ENCODE results near the gene CCDC80. TPM values are rescaled to one million over a fixed set of nuclear protein-coding genes. Genes with fewer than 3 reads are reported as not detected.

CCDC80 gene
- total RNA-seq, 5 donors from 2014 or later (not counting 1 experiment from before 2014, with no cell fraction given), result 0.55 to 0.66 (median 0.56) TPM; not detected in 2

DNA sequence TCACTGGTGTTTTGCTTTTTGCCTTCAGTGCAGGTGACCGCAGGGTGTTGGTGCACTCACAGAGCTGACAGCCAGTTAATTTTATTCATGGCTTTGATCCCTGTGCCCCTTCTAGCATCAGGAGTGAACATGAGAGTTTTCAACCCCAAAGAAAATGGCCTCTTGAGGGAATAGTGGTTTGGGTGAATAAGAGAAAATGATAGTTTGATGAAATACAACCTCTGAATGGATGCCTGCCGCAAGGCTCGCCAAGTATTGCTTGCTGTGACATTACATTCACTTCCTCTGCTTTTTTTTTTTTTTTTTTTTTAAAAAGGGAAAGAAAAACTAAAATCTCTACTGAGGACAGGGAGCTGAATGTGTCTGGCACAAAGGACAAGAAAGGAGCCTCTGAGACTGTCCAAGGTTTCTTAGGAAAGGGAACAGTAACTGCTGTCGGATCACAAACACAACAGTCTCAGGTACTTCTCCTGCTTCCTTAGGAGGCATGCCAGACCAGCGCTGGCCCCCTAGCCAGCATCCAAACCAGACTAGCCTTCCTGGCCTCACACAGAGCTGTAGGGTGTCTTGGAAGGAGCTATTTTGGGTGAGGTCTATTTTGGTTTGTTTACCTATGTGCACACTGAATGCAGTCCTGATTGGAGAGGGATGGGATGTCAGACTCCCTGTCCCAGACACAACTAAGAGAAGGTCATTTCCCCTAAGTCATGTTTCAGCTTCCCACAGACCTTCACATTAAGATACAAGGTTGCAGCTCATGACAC, 29.0 kb downstream of the CCDC80 start:
- no peaks in the 10 kb centered on the region for H3K9me3 ChIP-seq
- no peak overlapping the region for H3K27ac Mint-ChIP-seq
- H3K4me3 Mint-ChIP-seq, result no peak overlapping the region
- H3K36me3 ChIP-seq (ENCODE audit: control insufficient read depth in 2 of 2, extremely low read depth in 1 of 2, insufficient read depth in 1 of 2, low read length in 1 of 2), result no peaks in the 10 kb centered on the region
- H3K4me1 ChIP-seq (ENCODE audit: control insufficient read depth in 1 of 2, extremely low read depth in 1 of 2, insufficient read depth in 2 of 2, low read length in 2 of 2), result no peaks in the 10 kb centered on the region
- DNase-seq (no peak), ATAC-seq (replicated peaks in 1 of 4) (no peak)
- no peak overlapping the region for H3K27ac ChIP-seq (ENCODE audit: low read length)
- H3K27me3 Mint-ChIP-seq, result peaks cover 5 to 8% of the 10 kb centered on the region in 2 donors
- CTCF ChIA-PET, result no interaction called here
- no peaks in the 10 kb centered on the region for H3K36me3 Mint-ChIP-seq
- H3K27me3 ChIP-seq (replicated peaks in 1 of 2; ENCODE audit: control insufficient read depth in 2 of 2, extremely low read depth in 1 of 2, insufficient read depth in 2 of 2, low read length in 1 of 2), result no peaks in the 10 kb centered on the region
- no peaks in the 10 kb centered on the region for H3K4me1 Mint-ChIP-seq
- POLR2A ChIA-PET, result interaction anchor here in 1 of 2 donors (0.6 kb wide), 1 partner anchor 121 kb away, joined by 4 read pairs; no protein-coding TSS in a partner anchor
- 100% methylated on average over 1 of the region's 5 CpGs for WGBS (ENCODE audit: insufficient coverage)
- no peaks in the 10 kb centered on the region for H3K9me3 Mint-ChIP-seq
- H3K4me3 ChIP-seq (ENCODE audit: control insufficient read depth in 1 of 2, extremely low read depth in 1 of 2, low read length in 1 of 2), result no peak overlapping the region

DNA sequence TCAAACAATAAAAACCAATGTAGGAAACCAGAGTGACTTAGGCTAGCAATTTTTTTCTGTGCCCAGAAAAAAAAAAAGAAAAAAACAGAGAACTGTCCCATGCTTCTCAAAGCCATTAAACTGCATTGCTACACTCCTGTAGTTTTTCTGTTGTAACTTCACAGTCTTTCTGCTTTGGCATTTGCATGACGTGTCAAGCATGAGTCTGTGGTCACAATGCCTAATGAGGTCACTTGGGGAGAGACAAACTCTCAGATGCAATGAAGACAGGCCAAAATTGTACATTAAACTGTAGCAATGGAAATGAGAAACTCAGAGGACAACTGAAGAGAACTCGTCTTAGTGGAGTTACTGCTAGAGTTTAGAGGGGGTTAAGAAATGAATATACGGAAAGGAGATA, 30.8 kb downstream of the CCDC80 start:
- no peaks in the 10 kb centered on the region for H3K36me3 Mint-ChIP-seq
- ChIA-PET CTCF (no interaction called here), POLR2A (no interaction called here)
- Histone ChIP-seq H3K27me3 (replicated peaks in 1 of 2; ENCODE audit: control insufficient read depth in 2 of 2, extremely low read depth in 1 of 2, insufficient read depth in 2 of 2, low read length in 1 of 2) (no peaks in the 10 kb centered on the region), H3K36me3 (ENCODE audit: control insufficient read depth in 2 of 2, extremely low read depth in 1 of 2, insufficient read depth in 1 of 2, low read length in 1 of 2) (no peaks in the 10 kb centered on the region), H3K9me3 (no peaks in the 10 kb centered on the region), H3K27ac (ENCODE audit: low read length) (no peak overlapping the region), H3K4me1 (ENCODE audit: control insufficient read depth in 1 of 2, extremely low read depth in 1 of 2, insufficient read depth in 2 of 2, low read length in 2 of 2) (peaks cover 0 to 2% of the 10 kb centered on the region in 2 experiments), H3K4me3 (ENCODE audit: control insufficient read depth in 1 of 2, extremely low read depth in 1 of 2, low read length in 1 of 2) (no peak overlapping the region)
- H3K27ac Mint-ChIP-seq, result no peak overlapping the region
- peaks cover 0 to 4% (median 2%) of the 10 kb centered on the region in 3 donors for H3K4me1 Mint-ChIP-seq
- WGBS (ENCODE audit: insufficient coverage), result 87% methylated on average over 3 of the region's 3 CpGs
- ATAC-seq (replicated peaks in 1 of 4), result no peak
- H3K4me3 Mint-ChIP-seq, result no peak overlapping the region
- peaks cover 5 to 8% of the 10 kb centered on the region in 2 donors for H3K27me3 Mint-ChIP-seq
- DNase-seq, result no peak
- no peaks in the 10 kb centered on the region for H3K9me3 Mint-ChIP-seq

DNA sequence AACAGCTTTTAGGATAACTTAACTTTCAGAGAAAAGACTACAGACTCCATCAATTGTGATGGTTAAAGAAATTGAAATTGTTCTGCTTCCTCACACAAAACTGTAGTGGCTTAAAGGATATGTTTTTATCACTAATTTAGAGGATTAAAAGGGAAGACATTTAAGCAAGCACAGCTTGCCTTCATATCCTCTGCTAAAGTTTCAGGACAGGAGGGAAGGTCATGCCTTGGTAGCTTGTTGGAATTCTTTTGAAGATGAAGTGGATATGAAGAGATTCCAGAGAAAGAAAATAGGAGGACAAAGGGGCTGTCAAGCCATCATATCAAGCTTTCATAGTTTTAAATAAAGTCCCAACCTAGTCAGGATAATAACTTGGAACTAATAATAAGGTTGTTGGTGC, 33.1 kb downstream of the CCDC80 start:
- Histone ChIP-seq H3K27me3 (replicated peaks in 1 of 2; ENCODE audit: control insufficient read depth in 2 of 2, extremely low read depth in 1 of 2, insufficient read depth in 2 of 2, low read length in 1 of 2) (no peaks in the 10 kb centered on the region), H3K36me3 (ENCODE audit: control insufficient read depth in 2 of 2, extremely low read depth in 1 of 2, insufficient read depth in 1 of 2, low read length in 1 of 2) (no peaks in the 10 kb centered on the region), H3K4me3 (ENCODE audit: control insufficient read depth in 1 of 2, extremely low read depth in 1 of 2, low read length in 1 of 2) (no peak overlapping the region), H3K27ac (ENCODE audit: low read length) (no peak overlapping the region), H3K4me1 (ENCODE audit: control insufficient read depth in 1 of 2, extremely low read depth in 1 of 2, insufficient read depth in 2 of 2, low read length in 2 of 2) (peaks cover 0 to 5% of the 10 kb centered on the region in 2 experiments), H3K9me3 (no peaks in the 10 kb centered on the region)
- POLR2A ChIA-PET, result no interaction called here
- Mint-ChIP-seq H3K27ac (no peak overlapping the region), H3K36me3 (no peaks in the 10 kb centered on the region), H3K4me3 (no peak overlapping the region), H3K9me3 (no peaks in the 10 kb centered on the region), H3K4me1 (peaks cover 0 to 10% (median 7%) of the 10 kb centered on the region in 3 donors), H3K27me3 (peaks cover 5 to 8% of the 10 kb centered on the region in 2 donors)
- CTCF ChIA-PET, result no interaction called here
- ATAC-seq (replicated peaks in 1 of 4), result no peak
- no peak for DNase-seq

DNA sequence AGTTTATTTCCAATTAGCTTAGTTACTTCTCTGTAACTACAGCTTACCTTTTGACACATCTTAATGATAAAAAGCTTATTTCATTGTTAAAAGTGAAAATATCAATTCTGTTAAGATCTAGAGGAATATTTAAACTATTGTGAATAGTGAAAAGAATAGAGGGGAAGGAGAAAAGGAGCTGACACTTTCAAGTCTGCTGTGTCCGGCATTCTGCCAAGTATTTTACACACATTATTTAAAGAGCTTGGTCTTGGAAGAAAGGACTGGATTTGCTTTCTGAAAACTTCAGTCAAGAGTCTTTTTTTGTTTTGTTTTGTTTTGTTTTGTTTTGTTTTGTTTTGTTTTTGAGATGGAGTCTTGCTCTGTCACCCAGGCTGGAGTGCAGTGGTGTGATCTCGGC, 34.8 kb downstream of the CCDC80 start:
- no peaks in the 10 kb centered on the region for H3K9me3 ChIP-seq
- CTCF ChIA-PET, result interaction anchor here in 1 of 2 donors (0.6 kb wide), 1 partner anchor 9 kb away, joined by 3 read pairs; no protein-coding TSS in a partner anchor
- no peaks in the 10 kb centered on the region for H3K36me3 ChIP-seq (ENCODE audit: control insufficient read depth in 2 of 2, extremely low read depth in 1 of 2, insufficient read depth in 1 of 2, low read length in 1 of 2)
- H3K36me3 Mint-ChIP-seq, result no peaks in the 10 kb centered on the region
- peaks cover 0 to 20% (median 8%) of the 10 kb centered on the region in 3 donors for H3K4me1 Mint-ChIP-seq
- WGBS (ENCODE audit: insufficient coverage), result no CpG with 5 or more reads among the region's 2 CpGs
- no peak for DNase-seq
- H3K9me3 Mint-ChIP-seq, result no peaks in the 10 kb centered on the region
- peaks cover 5 to 8% of the 10 kb centered on the region in 2 donors for H3K27me3 Mint-ChIP-seq
- H3K27ac Mint-ChIP-seq, result no peak overlapping the region
- no peak overlapping the region for H3K4me3 ChIP-seq (ENCODE audit: control insufficient read depth in 1 of 2, extremely low read depth in 1 of 2, low read length in 1 of 2)
- no peak for ATAC-seq (replicated peaks in 1 of 4)
- peaks cover 0 to 5% of the 10 kb centered on the region in 2 experiments for H3K4me1 ChIP-seq (ENCODE audit: control insufficient read depth in 1 of 2, extremely low read depth in 1 of 2, insufficient read depth in 2 of 2, low read length in 2 of 2)
- no peak overlapping the region for H3K4me3 Mint-ChIP-seq
- POLR2A ChIA-PET, result interaction anchor here in 1 of 2 donors (0.6 kb wide), 1 partner anchor 135 kb away, joined by 3 read pairs; no protein-coding TSS in a partner anchor
- H3K27ac ChIP-seq (ENCODE audit: low read length), result no peak overlapping the region
- no peaks in the 10 kb centered on the region for H3K27me3 ChIP-seq (replicated peaks in 1 of 2; ENCODE audit: control insufficient read depth in 2 of 2, extremely low read depth in 1 of 2, insufficient read depth in 2 of 2, low read length in 1 of 2)

DNA sequence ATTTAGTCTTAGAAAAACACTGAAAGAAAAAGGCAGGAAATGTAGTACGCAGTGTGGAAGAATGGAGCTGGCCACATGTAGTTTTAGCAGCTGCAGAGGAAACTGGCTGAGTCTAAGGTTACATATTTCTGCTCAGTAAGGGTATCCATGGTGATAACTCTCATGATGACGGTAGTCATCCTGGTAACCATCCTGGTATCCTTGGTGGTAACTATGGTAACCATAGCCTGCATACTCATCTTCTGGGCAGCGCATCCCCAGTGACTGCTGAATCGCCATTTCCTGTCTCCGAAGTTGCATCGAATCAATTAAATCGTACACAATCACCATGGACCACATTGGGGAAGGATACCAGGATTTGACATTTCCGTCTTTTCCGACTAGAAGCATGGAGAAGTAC, 35.7 kb downstream of the CCDC80 start:
- CTCF ChIA-PET, result interaction anchor here (0.6 to 1.0 kb wide), 3 partner anchors 10 to 43 kb away, joined by 3 read pairs; no protein-coding TSS in a partner anchor
- Histone ChIP-seq H3K27me3 (replicated peaks in 1 of 2; ENCODE audit: control insufficient read depth in 2 of 2, extremely low read depth in 1 of 2, insufficient read depth in 2 of 2, low read length in 1 of 2) (no peaks in the 10 kb centered on the region), H3K4me3 (ENCODE audit: control insufficient read depth in 1 of 2, extremely low read depth in 1 of 2, low read length in 1 of 2) (no peak overlapping the region), H3K36me3 (ENCODE audit: control insufficient read depth in 2 of 2, extremely low read depth in 1 of 2, insufficient read depth in 1 of 2, low read length in 1 of 2) (no peaks in the 10 kb centered on the region), H3K4me1 (ENCODE audit: control insufficient read depth in 1 of 2, extremely low read depth in 1 of 2, insufficient read depth in 2 of 2, low read length in 2 of 2) (peaks cover 0 to 5% of the 10 kb centered on the region in 2 experiments), H3K9me3 (no peaks in the 10 kb centered on the region), H3K27ac (ENCODE audit: low read length) (no peak overlapping the region)
- DNase-seq (no peak), ATAC-seq (replicated peaks in 1 of 4) (no peak)
- Mint-ChIP-seq H3K27ac (no peak overlapping the region), H3K27me3 (peaks cover 5 to 8% of the 10 kb centered on the region in 2 donors), H3K4me1 (peaks cover 0 to 20% (median 8%) of the 10 kb centered on the region in 3 donors), H3K36me3 (no peaks in the 10 kb centered on the region), H3K4me3 (no peak overlapping the region), H3K9me3 (no peaks in the 10 kb centered on the region)
- POLR2A ChIA-PET, result no interaction called here
- WGBS (ENCODE audit: insufficient coverage), result 75% methylated on average over 7 of the region's 9 CpGs

DNA sequence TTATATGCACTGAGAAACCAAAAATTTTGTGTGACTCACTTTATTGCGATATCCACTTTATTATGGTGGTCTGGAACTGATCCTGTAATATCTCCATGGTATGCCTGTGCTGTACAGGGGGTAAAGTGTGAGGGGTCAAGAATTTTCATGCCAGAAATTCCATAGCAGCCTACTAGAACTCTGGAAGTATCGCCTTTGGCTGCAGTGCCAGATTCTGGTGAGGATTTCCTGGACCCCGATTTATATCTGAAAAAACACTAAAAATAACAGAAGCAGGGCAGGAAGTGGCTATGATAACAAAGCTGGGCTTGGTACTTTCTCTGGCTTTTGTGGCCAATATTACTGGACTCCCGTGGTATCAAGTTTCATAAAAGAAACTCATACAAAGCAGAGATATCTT, 36.4 kb downstream of the CCDC80 start:
- DNase-seq (no peak), ATAC-seq (replicated peaks in 1 of 4) (no peak)
- Mint-ChIP-seq H3K27me3 (peaks cover 5 to 8% of the 10 kb centered on the region in 2 donors), H3K27ac (no peak overlapping the region), H3K36me3 (no peaks in the 10 kb centered on the region), H3K9me3 (no peaks in the 10 kb centered on the region), H3K4me1 (peaks cover 0 to 20% (median 8%) of the 10 kb centered on the region in 3 donors), H3K4me3 (no peak overlapping the region)
- Histone ChIP-seq H3K4me1 (ENCODE audit: control insufficient read depth in 1 of 2, extremely low read depth in 1 of 2, insufficient read depth in 2 of 2, low read length in 2 of 2) (peaks cover 0 to 5% of the 10 kb centered on the region in 2 experiments), H3K9me3 (no peaks in the 10 kb centered on the region), H3K27me3 (replicated peaks in 1 of 2; ENCODE audit: control insufficient read depth in 2 of 2, extremely low read depth in 1 of 2, insufficient read depth in 2 of 2, low read length in 1 of 2) (no peaks in the 10 kb centered on the region), H3K4me3 (ENCODE audit: control insufficient read depth in 1 of 2, extremely low read depth in 1 of 2, low read length in 1 of 2) (no peak overlapping the region), H3K27ac (ENCODE audit: low read length) (no peak overlapping the region), H3K36me3 (ENCODE audit: control insufficient read depth in 2 of 2, extremely low read depth in 1 of 2, insufficient read depth in 1 of 2, low read length in 1 of 2) (no peaks in the 10 kb centered on the region)
- ChIA-PET CTCF (interaction anchor here in 1 of 2 donors (1.0 kb wide), 1 partner anchor 10 kb away, joined by 3 read pairs; no protein-coding TSS in a partner anchor), POLR2A (no interaction called here)
- WGBS (ENCODE audit: insufficient coverage), result no CpG with 5 or more reads among the region's 4 CpGs

All from T-cell (primary cell).